ENCODE data around the gene SPTLC3. TPM values are rescaled to one million over a fixed set of nuclear protein-coding genes. Genes with fewer than 3 reads are reported as not detected.

Gene SPTLC3
- total RNA-seq, 4 donors from 2014 or later = 15.9 to 21.9 (median 18.7) TPM

GRCh38 chr20:13017883-13018535 is 9.2 kb downstream of the SPTLC3 start:
- H3K4me3 ChIP-seq = no peak overlapping the region
- H3K27ac ChIP-seq = no peak overlapping the region
- H3K4me1 ChIP-seq = no peaks in the 10 kb centered on the region
- no peaks in the 10 kb centered on the region for H3K36me3 ChIP-seq
- H3K27me3 ChIP-seq = no peaks in the 10 kb centered on the region
- no peak for DNase-seq
- TF ChIP-seq POLR2A (IDR thresholded peaks at IDR 0.05) = no peak
- no peak for TF ChIP-seq CTCF (IDR thresholded peaks at IDR 0.05)
- H3K9me3 ChIP-seq = peaks cover 0 to 12% (median 0%) of the 10 kb centered on the region in 4 donors

GRCh38 chr20:13021205-13021970 is 12.6 kb downstream of the SPTLC3 start:
- Histone ChIP-seq H3K4me3 (no peak overlapping the region), H3K4me1 (no peaks in the 10 kb centered on the region), H3K27me3 (no peaks in the 10 kb centered on the region), H3K9me3 (peaks cover 0 to 12% (median 0%) of the 10 kb centered on the region in 4 donors), H3K36me3 (peaks cover 0 to 6% (median 0%) of the 10 kb centered on the region in 3 donors), H3K27ac (no peak overlapping the region)
- no peak for TF ChIP-seq CTCF (IDR thresholded peaks at IDR 0.05)
- no peak for TF ChIP-seq POLR2A (IDR thresholded peaks at IDR 0.05)
- DNase-seq = no peak

GRCh38 chr20:13022401-13023155 is 13.8 kb downstream of the SPTLC3 start:
- H3K4me1 ChIP-seq = no peaks in the 10 kb centered on the region
- H3K9me3 ChIP-seq = peaks cover 0 to 12% (median 0%) of the 10 kb centered on the region in 4 donors
- no peak overlapping the region for H3K27ac ChIP-seq
- peaks cover 0 to 6% (median 0%) of the 10 kb centered on the region in 3 donors for H3K36me3 ChIP-seq
- no peak overlapping the region for H3K4me3 ChIP-seq
- TF ChIP-seq CTCF (IDR thresholded peaks at IDR 0.05) (no peak), POLR2A (IDR thresholded peaks at IDR 0.05) (no peak)
- no peak for DNase-seq
- no peaks in the 10 kb centered on the region for H3K27me3 ChIP-seq

- peaks cover 0 to 12% (median 0%) of the 10 kb centered on the region in 4 donors for H3K9me3 ChIP-seq
- H3K4me3 ChIP-seq = no peak overlapping the region
- no peaks in the 10 kb centered on the region for H3K4me1 ChIP-seq
- H3K27me3 ChIP-seq = no peaks in the 10 kb centered on the region
- peaks cover 0 to 6% (median 0%) of the 10 kb centered on the region in 3 donors for H3K36me3 ChIP-seq
- no peak for DNase-seq
- H3K27ac ChIP-seq = no peak overlapping the region
- TF ChIP-seq CTCF (IDR thresholded peaks at IDR 0.05) (no peak), POLR2A (IDR thresholded peaks at IDR 0.05) (no peak)
These were observed 15.8 kb downstream of the SPTLC3 start for GRCh38 chr20:13024596-13024995.

GRCh38 chr20:13025181-13025580 is 16.4 kb downstream of the SPTLC3 start:
- Histone ChIP-seq H3K27me3 (no peaks in the 10 kb centered on the region), H3K4me3 (no peak overlapping the region), H3K36me3 (peaks cover 0 to 6% (median 0%) of the 10 kb centered on the region in 3 donors), H3K27ac (no peak overlapping the region), H3K4me1 (no peaks in the 10 kb centered on the region), H3K9me3 (peaks cover 0 to 12% (median 0%) of the 10 kb centered on the region in 4 donors)
- DNase-seq = no peak
- TF ChIP-seq POLR2A (IDR thresholded peaks at IDR 0.05) (no peak), CTCF (IDR thresholded peaks at IDR 0.05) (no peak)

Measured in Peyer's patch (tissue), 4 donors.